ENCODE measurements around the gene PIK3C2G. TPM values are rescaled to one million over a fixed set of nuclear protein-coding genes. Genes with fewer than 3 reads are reported as not detected.
A peak's percentile ranks its signal among the peaks of the same experiment; 100 is the strongest.

The PIK3C2G gene
- total and polyA plus RNA-seq, 2 of the 4 experiments (the other 2 are of a cell fraction) = not detected

DNA sequence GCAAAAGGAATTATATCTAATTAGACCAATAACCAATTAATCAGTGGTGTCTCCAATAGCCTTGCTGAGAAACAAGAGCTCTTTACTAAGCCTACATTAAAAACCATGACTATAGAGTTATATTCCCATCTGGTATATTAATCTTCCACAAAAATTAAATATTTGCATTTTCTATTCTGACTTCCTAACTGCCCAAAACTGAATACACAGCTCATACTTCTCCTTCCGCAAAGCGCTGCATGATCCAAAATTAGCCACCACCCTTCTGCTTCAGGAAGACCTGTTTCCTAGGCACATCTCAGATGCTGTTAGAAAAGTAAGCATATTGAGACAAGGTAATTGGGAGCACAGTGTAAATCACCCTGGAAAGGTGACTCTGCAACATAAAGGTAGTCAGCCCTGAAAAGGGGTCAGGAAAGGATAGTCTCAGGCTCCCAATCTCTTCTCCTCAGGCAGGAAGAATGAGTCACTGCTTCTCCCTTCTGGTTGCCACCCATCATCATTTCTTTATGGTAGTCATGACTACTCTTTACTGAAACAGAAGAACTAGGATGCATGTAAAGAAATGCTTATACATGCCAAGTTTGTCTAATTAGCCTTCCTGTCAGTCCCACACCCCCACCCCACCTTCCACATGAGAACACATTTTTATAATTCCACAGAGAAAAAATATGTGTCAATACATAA lies 422.2 kb downstream of the PIK3C2G start:
- H3K79me1 ChIP-seq (ENCODE audit: low read depth in 1 of 2, low read length in 2 of 2) = no peaks in the 10 kb centered on the region
- no peaks in the 10 kb centered on the region for H3K9me3 ChIP-seq (ENCODE audit: control insufficient read depth, insufficient read depth, low read length)
- no CpG with 5 or more reads among the region's 2 CpGs for WGBS, 2 experiments (ENCODE audit: extremely low coverage in 2 of 2, insufficient read length in 1 of 2)
- H4K5ac ChIP-seq (ENCODE audit: low read depth, low read length) = no peak overlapping the region
- H3K23ac ChIP-seq (ENCODE audit: low read depth, low read length) = no peak overlapping the region
- H3K4me2 ChIP-seq (ENCODE audit: low read depth, low read length) = no peak overlapping the region
- H4K91ac ChIP-seq (ENCODE audit: insufficient read depth, low read depth, low read length) = no peak overlapping the region
- no peak overlapping the region for H2BK15ac ChIP-seq (ENCODE audit: low read depth, low read length)
- 0 out of 2 replicates have a peak overlapping the region, but pooled peaks have one; percentile 5 for H2AK5ac ChIP-seq (ENCODE audit: low read depth, low read length)
- peaks cover 2% of the 10 kb centered on the region; the same call in 1 of the 2 replicates for H3K4me1 ChIP-seq (ENCODE audit: control insufficient read depth, insufficient read depth, low read length)
- in situ Hi-C loops (cut with MboI; ENCODE audit: low sequenced_read_pairs) = no loop called here
- no peak overlapping the region for H3K4ac ChIP-seq (ENCODE audit: low read depth, low read length)
- no peak overlapping the region for H2BK20ac ChIP-seq (ENCODE audit: low read depth, low read length)
- H4K20me1 ChIP-seq (ENCODE audit: insufficient read depth, low read length) = no peaks in the 10 kb centered on the region
- H3K27ac ChIP-seq (ENCODE audit: insufficient read depth, low read length) = no peak overlapping the region
- H3K4me3 ChIP-seq (ENCODE audit: insufficient read depth, low read depth, low read length) = no peak overlapping the region
- H3K27me3 ChIP-seq (ENCODE audit: control insufficient read depth, insufficient read depth, low read length) = no peaks in the 10 kb centered on the region
- no peak overlapping the region for H3K18ac ChIP-seq (ENCODE audit: low read depth, low read length)
- ChIA-PET POLR2A (ENCODE audit: unreplicated experiment) (no interaction called here), CTCF (interaction anchor here (0.8 kb wide), 1 partner anchor 10 kb away, joined by 3 read pairs; no protein-coding TSS in a partner anchor)
- TF ChIP-seq RFX5 (IDR thresholded peaks at IDR 0.05; ENCODE audit: low read depth, low read length) (no peak), SMC3 (IDR thresholded peaks at IDR 0.05; ENCODE audit: low read depth, low read length) (no peak), FOS (IDR thresholded peaks at IDR 0.05; ENCODE audit: low read depth, low read length) (0 out of 2 replicates have a peak, but pooled peaks have one; percentile 13), MAFK (IDR thresholded peaks at IDR 0.05; ENCODE audit: low read depth, low read length) (no peak), NFE2L2 (IDR thresholded peaks at IDR 0.05; ENCODE audit: low read depth, low read length) (no peak), POLR2A (IDR thresholded peaks at IDR 0.05; ENCODE audit: low read depth, low read length) (no peak)
- TF ChIP-seq, protein P1, sequence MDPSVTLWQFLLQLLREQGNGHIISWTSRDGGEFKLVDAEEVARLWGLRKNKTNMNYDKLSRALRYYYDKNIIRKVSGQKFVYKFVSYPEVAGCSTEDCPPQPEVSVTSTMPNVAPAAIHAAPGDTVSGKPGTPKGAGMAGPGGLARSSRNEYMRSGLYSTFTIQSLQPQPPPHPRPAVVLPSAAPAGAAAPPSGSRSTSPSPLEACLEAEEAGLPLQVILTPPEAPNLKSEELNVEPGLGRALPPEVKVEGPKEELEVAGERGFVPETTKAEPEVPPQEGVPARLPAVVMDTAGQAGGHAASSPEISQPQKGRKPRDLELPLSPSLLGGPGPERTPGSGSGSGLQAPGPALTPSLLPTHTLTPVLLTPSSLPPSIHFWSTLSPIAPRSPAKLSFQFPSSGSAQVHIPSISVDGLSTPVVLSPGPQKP (IDR thresholded peaks at IDR 0.05; ENCODE audit: borderline replicate concordance, low read depth, low read length) = no peak
- no peak overlapping the region for H2AFZ ChIP-seq (replicated peaks; ENCODE audit: low read length, poor library complexity)
- H4K8ac ChIP-seq (ENCODE audit: low read depth in 2 of 2, low read length in 2 of 2) = no peak overlapping the region
- 0 out of 2 replicates have a peak, but pooled peaks cover 3% of the 10 kb centered on the region for H3K9me1 ChIP-seq (ENCODE audit: insufficient read depth, low read length)
- H2BK5ac ChIP-seq (ENCODE audit: low read depth, low read length, poor library complexity, severe bottlenecking) = no peak overlapping the region
- H3K14ac ChIP-seq (replicated peaks; ENCODE audit: low read depth, low read length) = no peak overlapping the region
- dilution Hi-C loops (cut with HindIII; ENCODE audit: low sequenced_read_pairs, unreplicated experiment) = no loop called here
- H2BK120ac ChIP-seq (ENCODE audit: low read depth, low read length) = no peak overlapping the region
- H3K9ac ChIP-seq (ENCODE audit: low read depth, low read length) = no peak overlapping the region
- BruUV-seq (replicated peaks) = no TSS peak
- peak; percentile 49 for DNase-seq
- H2AK9ac ChIP-seq (replicated peaks; ENCODE audit: low read depth, low read length, poor library complexity) = no peak overlapping the region
- intact Hi-C loops (cut with micrococcal nuclease) = no loop called here
- H3K36me3 ChIP-seq (ENCODE audit: control insufficient read depth, insufficient read depth, low read length) = no peaks in the 10 kb centered on the region
- no peak overlapping the region for H3K56ac ChIP-seq (ENCODE audit: extremely low read depth, insufficient read depth, low read length)
- no peak for ATAC-seq (ENCODE audit: low read depth)

All from IMR-90 (cell line).